Endothelial cell of umbilical vein (primary cell): ENCODE measurements around the gene MCU. TPM values are rescaled to one million over a fixed set of nuclear protein-coding genes. Genes with fewer than 3 reads are reported as not detected.

Experiments used
- BruUV-seq: library from RNA; stranded (reverse); fragments of 400-500 nt; replicated peaks from 2 replicates; lab custom pipeline; 2021; lab: Mats Ljungman, UMichigan
- CTCF ChIA-PET: fragments of 300-600, 350-600 bp; sonication (Branson Sonifier 250); formaldehyde crosslinking; loops from one replicate; lab custom pipeline; 2021; ENCODE audit warnings: antibody characterized with exemption, inconsistent platforms; lab: Charles Lee
- POLR2A ChIA-PET: fragments of 300-600, 350-600 bp; sonication (Branson Sonifier 250); formaldehyde crosslinking; loops from one replicate; lab custom pipeline; 2021; ENCODE audit warnings: antibody characterized with exemption, inconsistent platforms; lab: Charles Lee
- DNase-seq: peaks from one replicate; pipeline ENCODE4 v3.0.0-alpha.2; 2011; ENCODE audit warnings: low read depth, low spot score
- FAIRE-seq: peaks from 2 replicates; lab custom pipeline; 2011; peaks lifted over from hg19 to GRCh38; lab: Jason Lieb, UNC
- H2AFZ ChIP-seq: 2 replicates; pipeline ENCODE4 v1.6.0; 2012; ENCODE audit warnings: low read depth, low read length, control low read depth, inconsistent platforms
- H3K27ac ChIP-seq: 2 replicates; pipeline ENCODE4 v1.5.1; 2011; ENCODE audit warnings: low read depth, mild to moderate bottlenecking, control low read depth, low read length, moderate library complexity; ENCODE audit not compliant: insufficient read depth
- H3K27me3 ChIP-seq, 2 experiments: 2 replicates each; pipeline versions ENCODE4 v1.6.0 to v1.6.1; 2011; ENCODE audit warnings: low read length in 2 of 2, mixed read lengths in 1 of 2; ENCODE audit not compliant: control insufficient read depth in 2 of 2, insufficient read depth in 2 of 2
- H3K36me3 ChIP-seq, 2 experiments: 2 replicates in 1 of 2; 3 replicates in 1 of 2; pipeline ENCODE4 v1.5.1; 2011; ENCODE audit warnings: low read length in 2 of 2, mild to moderate bottlenecking in 1 of 2, moderate library complexity in 1 of 2; ENCODE audit not compliant: control insufficient read depth in 2 of 2, insufficient read depth in 2 of 2; ENCODE audit errors: extremely low read depth in 1 of 2
- H3K4me1 ChIP-seq: 3 replicates; pipeline ENCODE4 v1.5.1; 2011; ENCODE audit warnings: mild to moderate bottlenecking, low read length; ENCODE audit not compliant: control insufficient read depth, insufficient read depth; ENCODE audit errors: extremely low read depth
- H3K4me2 ChIP-seq: 2 replicates; pipeline ENCODE4 v1.6.1; 2011; ENCODE audit warnings: low read length, control low read depth, mixed read lengths; ENCODE audit not compliant: insufficient read depth
- H3K4me3 ChIP-seq, 3 experiments: fragments of 200-600 bp in 1 of 3; sonication (generic), shearing (Covaris generic) in 1 of 3; replicated peaks in 1 of 3; 2 replicates each; pipeline ENCODE4 v1.5.1; 2011 to 2016; ENCODE audit warnings: control low read depth in 3 of 3, low read length in 3 of 3, mild to moderate bottlenecking in 2 of 3, inconsistent platforms in 1 of 3, low read depth in 1 of 3, moderate library complexity in 1 of 3; ENCODE audit not compliant: insufficient read depth in 1 of 3
- H3K79me2 ChIP-seq: 2 replicates; pipeline ENCODE4 v1.6.0; 2012; ENCODE audit warnings: low read length, inconsistent platforms; ENCODE audit not compliant: control insufficient read depth, insufficient read depth
- H3K9ac ChIP-seq: replicated peaks from 2 replicates; pipeline ENCODE3; 2011; ENCODE audit warnings: low read length, control low read depth; ENCODE audit not compliant: insufficient read depth; ENCODE audit errors: extremely low read depth
- H3K9me1 ChIP-seq: replicated peaks from 3 replicates; pipeline ENCODE4 v1.6.0; 2011; ENCODE audit warnings: mild to moderate bottlenecking, low read length; ENCODE audit not compliant: control insufficient read depth, insufficient read depth; ENCODE audit errors: extremely low read depth
- H3K9me3 ChIP-seq: replicated peaks from 2 replicates; pipeline ENCODE4 v1.5.1; 2012; ENCODE audit warnings: low read length, inconsistent platforms; ENCODE audit not compliant: control insufficient read depth, insufficient read depth
- H4K20me1 ChIP-seq: replicated peaks from 2 replicates; pipeline ENCODE3; 2011; ENCODE audit warnings: mild to moderate bottlenecking, low read length; ENCODE audit not compliant: control insufficient read depth, insufficient read depth; ENCODE audit errors: extremely low read depth
- EZH2 ChIP-seq: IDR thresholded peaks from 2 replicates; pipeline ENCODE4 v1.6.1; 2012; ENCODE audit warnings: borderline replicate concordance, low read depth, mild to moderate bottlenecking, moderate library complexity, low read length, inconsistent platforms; ENCODE audit not compliant: severe bottlenecking
- FOS ChIP-seq: IDR thresholded peaks from 2 replicates; pipeline ENCODE4 v1.6.1; 2011; ENCODE audit warnings: mild to moderate bottlenecking, low read length, moderate library complexity, borderline replicate concordance; ENCODE audit not compliant: insufficient read depth
- GATA2 ChIP-seq: IDR thresholded peaks from 2 replicates; pipeline ENCODE4 v1.7.0; 2011; ENCODE audit warnings: low read depth, mild to moderate bottlenecking, moderate library complexity, mixed read lengths, low read length; ENCODE audit not compliant: insufficient read length, insufficient read depth
- JUN ChIP-seq: IDR thresholded peaks from 2 replicates; pipeline ENCODE4 v1.6.1; 2011; ENCODE audit warnings: borderline replicate concordance, low read depth; ENCODE audit not compliant: insufficient read length, insufficient read depth
- MAX ChIP-seq: IDR thresholded peaks from 2 replicates; pipeline ENCODE4 v1.6.1; 2011; ENCODE audit not compliant: insufficient read depth, insufficient read length
- MYC ChIP-seq: IDR thresholded peaks from one replicate; pipeline ENCODE4 v1.6.1; 2011; ENCODE audit warnings: mild to moderate bottlenecking, low read depth, low read length
- POLR2A ChIP-seq: IDR thresholded peaks from 2 replicates; pipeline ENCODE4 v1.6.1; 2012; ENCODE audit warnings: low read depth, mild to moderate bottlenecking, control low read depth, low read length
- POLR2AphosphoS5 ChIP-seq: IDR thresholded peaks from 2 replicates; pipeline ENCODE4 v1.6.1; 2012; ENCODE audit warnings: low read depth, mild to moderate bottlenecking, control low read depth, low read length, moderate library complexity; ENCODE audit not compliant: insufficient read depth
- dilution Hi-C: fragments of 300-500 bp; cut with MboI; formaldehyde crosslinking; loops from one replicate; pipeline ENCODE4 v1.15.0; 2019; ENCODE audit warnings: low sequenced_read_pairs; ENCODE audit not compliant: extremely low pct_ligation_motif_present
- intact Hi-C: fragments of 100-400 bp; cut with micrococcal nuclease; formaldehyde crosslinking; loops from one replicate; pipeline ENCODE4 v1.10.0; 2022
- polyA plus RNA-seq, 4 experiments: library from polyadenylated mRNA; depleted of rRNA in 3 of 4; stranded (reverse) in 3 of 4; unstranded in 1 of 4; fragments of >200 nt; gene quantifications; 2 replicates each; pipeline versions ENCODE4 v1.2.1 to v1.2.3, GENCODE V29; 2011 to 2012; ENCODE audit warnings: missing spikeins in 1 of 4
- total RNA-seq: library from RNA; stranded (reverse); gene quantifications from 2 replicates; pipeline ENCODE4 v1.2.3, GENCODE V29; 2021
- TF ChIP-seq, protein P1 (sequence below), 2 donors: IDR thresholded peaks; 1 replicate in 1 of 2; 2 replicates in 1 of 2; pipeline ENCODE4 v1.5.1; 2011; ENCODE audit warnings: low read length in 2 of 2, mild to moderate bottlenecking in 2 of 2, moderate library complexity in 2 of 2, control low read depth in 1 of 2, inconsistent platforms in 1 of 2, low read depth in 1 of 2; ENCODE audit not compliant: insufficient read depth in 1 of 2; ENCODE audit errors: extremely low read depth in 1 of 2

The MCU gene
- total and polyA plus RNA-seq, 2 donors (not counting 3 experiments of a cell fraction or from before 2014, with no cell fraction given): 25.2 to 37.2 TPM

DNA sequence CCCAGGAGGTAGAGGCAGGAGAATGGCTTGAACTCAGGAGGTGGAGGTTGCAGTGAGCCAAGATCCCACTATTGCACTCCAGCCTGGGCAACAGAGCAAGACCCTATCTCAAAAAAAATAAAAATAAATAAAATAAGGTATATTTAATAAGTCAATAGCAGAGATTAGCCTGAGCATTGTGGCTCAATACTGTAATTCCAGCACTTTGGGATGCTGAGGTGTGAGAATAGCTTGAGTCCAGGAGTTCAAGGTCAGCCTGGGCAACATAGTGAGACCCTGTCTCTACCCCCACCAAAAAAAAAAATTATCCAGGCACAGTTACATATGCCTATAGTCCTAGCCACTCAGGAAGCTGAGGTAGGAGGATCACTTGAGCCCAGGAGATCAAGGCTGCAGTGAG lies 163.2 kb downstream of the MCU start:
- ChIA-PET POLR2A (no interaction called here), CTCF (no interaction called here)
- H3K9me1 ChIP-seq: no peaks in the 10 kb centered on the region
- no peak overlapping the region for H3K27ac ChIP-seq
- H2AFZ ChIP-seq: no peak overlapping the region
- no peak overlapping the region for H3K4me3 ChIP-seq
- no peak overlapping the region for H3K4me2 ChIP-seq
- no peaks in the 10 kb centered on the region for H3K9me3 ChIP-seq
- H3K9ac ChIP-seq: no peak overlapping the region
- no peak for TF ChIP-seq GATA2
- TF ChIP-seq POLR2A: no peak
- TF ChIP-seq MYC: no peak
- no peak for TF ChIP-seq JUN
- no peak for TF ChIP-seq MAX
- TF ChIP-seq POLR2AphosphoS5: no peak
- TF ChIP-seq, protein P1, sequence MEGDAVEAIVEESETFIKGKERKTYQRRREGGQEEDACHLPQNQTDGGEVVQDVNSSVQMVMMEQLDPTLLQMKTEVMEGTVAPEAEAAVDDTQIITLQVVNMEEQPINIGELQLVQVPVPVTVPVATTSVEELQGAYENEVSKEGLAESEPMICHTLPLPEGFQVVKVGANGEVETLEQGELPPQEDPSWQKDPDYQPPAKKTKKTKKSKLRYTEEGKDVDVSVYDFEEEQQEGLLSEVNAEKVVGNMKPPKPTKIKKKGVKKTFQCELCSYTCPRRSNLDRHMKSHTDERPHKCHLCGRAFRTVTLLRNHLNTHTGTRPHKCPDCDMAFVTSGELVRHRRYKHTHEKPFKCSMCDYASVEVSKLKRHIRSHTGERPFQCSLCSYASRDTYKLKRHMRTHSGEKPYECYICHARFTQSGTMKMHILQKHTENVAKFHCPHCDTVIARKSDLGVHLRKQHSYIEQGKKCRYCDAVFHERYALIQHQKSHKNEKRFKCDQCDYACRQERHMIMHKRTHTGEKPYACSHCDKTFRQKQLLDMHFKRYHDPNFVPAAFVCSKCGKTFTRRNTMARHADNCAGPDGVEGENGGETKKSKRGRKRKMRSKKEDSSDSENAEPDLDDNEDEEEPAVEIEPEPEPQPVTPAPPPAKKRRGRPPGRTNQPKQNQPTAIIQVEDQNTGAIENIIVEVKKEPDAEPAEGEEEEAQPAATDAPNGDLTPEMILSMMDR (IDR thresholded peaks at IDR 0.05; ENCODE audit: extremely low read depth in 1 of 2, insufficient read depth in 1 of 2, low read depth in 1 of 2, low read length in 2 of 2): no peak
- TF ChIP-seq FOS: no peak
- TF ChIP-seq EZH2: no peak
- H3K79me2 ChIP-seq: no peaks in the 10 kb centered on the region
- BruUV-seq: no TSS peak
- H3K4me1 ChIP-seq: no peaks in the 10 kb centered on the region
- FAIRE-seq: no peak
- H3K36me3 ChIP-seq: no peaks in the 10 kb centered on the region
- dilution Hi-C loops: no loop called here
- no peaks in the 10 kb centered on the region for H4K20me1 ChIP-seq
- DNase-seq: no peak
- H3K27me3 ChIP-seq: no peaks in the 10 kb centered on the region
- intact Hi-C loops: no loop called here
